ENCODE data around the gene DOP1A. TPM values are rescaled to one million over a fixed set of nuclear protein-coding genes. Genes with fewer than 3 reads are reported as not detected.
"Not testable (repeated sequence)": the region's sequence is repeated elsewhere in the genome, so short reads cannot be mapped to it uniquely, and the experiment has no call there.

Gene DOP1A
- total RNA-seq, 1 experiment from 2014 or later = 5.3 TPM

GRCh38 chr6:83180426-83180950 lies 113.0 kb downstream of the DOP1A start:
- in situ Hi-C loops (cut with HindIII; ENCODE audit: low pct_unique_long_range_greater_than_20kb, low sequenced_read_pairs) = no loop called here

DNA sequence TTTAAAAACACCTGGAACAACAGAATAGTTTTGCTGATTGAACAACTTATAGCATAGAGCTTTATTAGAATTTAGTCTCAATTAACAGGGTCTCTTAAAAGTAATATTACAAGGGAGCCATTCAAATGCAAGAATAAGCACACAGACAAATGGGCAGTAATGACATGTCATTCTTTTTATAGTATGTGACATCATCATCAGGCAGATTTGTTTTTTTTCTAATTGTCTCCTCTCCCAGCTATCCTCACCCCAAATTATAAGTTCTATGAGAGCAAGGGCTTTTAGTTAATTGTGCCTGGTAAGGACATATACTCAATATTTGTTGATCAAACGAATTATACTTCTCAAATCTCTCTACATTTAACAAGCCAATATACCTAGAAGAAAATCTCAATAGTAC lies 114.6 kb downstream of the DOP1A start:
- in situ Hi-C loops (cut with HindIII; ENCODE audit: low pct_unique_long_range_greater_than_20kb, low sequenced_read_pairs) = no loop called here

More at GRCh38 chr6:83180426-83180950, 113.0 kb downstream of the DOP1A start:
- no peak for DNase-seq (ENCODE audit: low read depth, low spot score)

GRCh38 chr6:83183082-83183828 lies 115.8 kb downstream of the DOP1A start:
- DNase-seq (ENCODE audit: low read depth, low spot score) = peak; percentile 5
- in situ Hi-C loops (cut with HindIII; ENCODE audit: low pct_unique_long_range_greater_than_20kb, low sequenced_read_pairs) = no loop called here

More for the DNA sequence above, 114.6 kb downstream of the DOP1A start:
- no peak for DNase-seq (ENCODE audit: low read depth, low spot score)

GRCh38 chr6:83185096-83185495 lies 117.6 kb downstream of the DOP1A start:
- no peak for DNase-seq (ENCODE audit: low read depth, low spot score)
- in situ Hi-C loops (cut with HindIII; ENCODE audit: low pct_unique_long_range_greater_than_20kb, low sequenced_read_pairs) = no loop called here

- in situ Hi-C loops (cut with HindIII; ENCODE audit: low pct_unique_long_range_greater_than_20kb, low sequenced_read_pairs) = no loop called here
- no peak for DNase-seq (ENCODE audit: low read depth, low spot score)
These were observed 121.0 kb downstream of the DOP1A start for GRCh38 chr6:83188501-83188900.

- in situ Hi-C loops (cut with HindIII; ENCODE audit: low pct_unique_long_range_greater_than_20kb, low sequenced_read_pairs) = no loop called here
- no peak for DNase-seq (ENCODE audit: low read depth, low spot score)
These were observed 123.2 kb downstream of the DOP1A start for GRCh38 chr6:83190626-83191025.

DNA sequence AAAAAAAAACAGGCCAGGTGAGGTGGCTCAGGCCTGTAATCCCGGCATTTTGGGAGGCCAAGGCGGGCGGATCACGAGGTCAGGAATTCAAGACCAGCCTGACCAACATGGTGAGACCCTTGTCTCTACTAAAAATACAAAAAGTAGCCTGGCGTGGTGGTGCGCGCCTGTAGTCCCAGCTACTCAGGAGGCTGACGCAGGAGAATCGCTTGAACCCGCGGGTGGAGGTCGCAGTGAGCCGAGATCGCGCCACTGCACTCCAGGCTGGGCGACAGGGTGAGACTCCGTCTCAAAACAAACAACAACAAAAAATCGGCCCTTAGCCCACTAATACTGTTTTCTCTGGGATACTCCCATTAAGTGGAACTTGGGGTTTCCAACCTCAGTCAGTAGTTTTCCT lies 124.5 kb downstream of the DOP1A start:
- DNase-seq (ENCODE audit: low read depth, low spot score); in situ Hi-C loops (cut with HindIII; ENCODE audit: low pct_unique_long_range_greater_than_20kb, low sequenced_read_pairs): not testable (repeated sequence)

DNA sequence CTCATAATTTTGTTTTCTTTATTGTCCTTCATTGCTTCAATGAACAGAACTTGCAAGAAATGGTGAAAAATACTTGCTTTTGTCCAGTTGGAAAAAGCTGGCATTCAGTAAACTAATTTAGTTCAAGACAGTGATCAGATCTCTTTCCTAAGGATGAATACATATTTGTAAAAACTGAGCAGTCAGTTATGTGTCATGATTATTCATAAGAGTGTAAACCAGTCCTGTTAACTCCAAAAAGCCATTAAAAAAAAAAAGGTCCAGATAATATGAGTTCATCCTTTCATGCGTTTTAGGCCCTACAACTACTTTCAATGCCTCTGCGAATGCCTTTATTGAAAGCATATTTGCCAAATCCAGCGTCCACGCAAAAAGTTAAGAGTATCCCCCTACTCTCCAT lies 125.0 kb downstream of the DOP1A start:
- DNase-seq (ENCODE audit: low read depth, low spot score) = no peak
- in situ Hi-C loops (cut with HindIII; ENCODE audit: low pct_unique_long_range_greater_than_20kb, low sequenced_read_pairs) = no loop called here

- in situ Hi-C loops (cut with HindIII; ENCODE audit: low pct_unique_long_range_greater_than_20kb, low sequenced_read_pairs) = no loop called here
- DNase-seq (ENCODE audit: low read depth, low spot score) = peak; percentile 81
These were observed 125.6 kb downstream of the DOP1A start, which contains the start of the genes PGM3 and RWDD2A for GRCh38 chr6:83192871-83193746. PGM3 (minus strand) TSS chr6:83193265; CDS start chr6:83191012, 2,253 bp downstream. RWDD2A (plus strand) TSS chr6:83193357; CDS start chr6:83194452, 1,095 bp downstream.

GRCh38 chr6:83193747-83194566 lies 126.5 kb downstream of the DOP1A start:
- peak; percentile 14 for DNase-seq (ENCODE audit: low read depth, low spot score)
- in situ Hi-C loops (cut with HindIII; ENCODE audit: low pct_unique_long_range_greater_than_20kb, low sequenced_read_pairs) = no loop called here

DNA sequence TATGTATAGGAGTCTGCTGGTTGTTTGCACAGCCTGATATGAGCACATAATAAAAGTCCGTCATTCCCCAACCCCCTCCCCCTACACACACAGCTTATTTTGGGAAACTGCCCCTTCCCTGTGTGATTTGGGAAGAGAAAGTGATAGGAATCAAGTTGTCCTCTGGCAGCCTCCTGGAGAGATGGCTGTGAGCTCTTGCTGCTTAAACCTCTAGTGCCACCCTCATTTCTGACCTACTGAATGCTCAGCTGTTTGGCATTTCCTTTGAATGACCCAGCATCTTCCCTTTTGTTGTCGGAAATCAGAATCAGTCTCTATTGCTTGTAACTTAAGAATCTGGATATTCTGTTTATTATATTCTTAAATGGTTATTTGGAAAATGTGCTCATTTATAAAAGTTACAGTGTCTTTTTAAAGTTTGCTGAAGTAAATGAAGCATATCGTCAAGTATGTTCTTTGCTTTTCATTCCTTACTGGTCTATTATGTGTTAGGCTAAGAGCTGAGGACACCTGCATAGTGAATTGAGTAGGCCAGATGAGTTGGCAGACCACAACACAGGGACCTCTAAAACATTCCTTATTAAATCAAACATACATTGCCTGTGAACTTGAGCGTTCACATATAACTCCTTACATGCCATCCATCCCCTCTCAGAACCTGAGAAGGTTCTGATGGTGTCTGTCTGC lies 131.2 kb downstream of the DOP1A start:
- DNase-seq (ENCODE audit: low read depth, low spot score) = no peak

DNA sequence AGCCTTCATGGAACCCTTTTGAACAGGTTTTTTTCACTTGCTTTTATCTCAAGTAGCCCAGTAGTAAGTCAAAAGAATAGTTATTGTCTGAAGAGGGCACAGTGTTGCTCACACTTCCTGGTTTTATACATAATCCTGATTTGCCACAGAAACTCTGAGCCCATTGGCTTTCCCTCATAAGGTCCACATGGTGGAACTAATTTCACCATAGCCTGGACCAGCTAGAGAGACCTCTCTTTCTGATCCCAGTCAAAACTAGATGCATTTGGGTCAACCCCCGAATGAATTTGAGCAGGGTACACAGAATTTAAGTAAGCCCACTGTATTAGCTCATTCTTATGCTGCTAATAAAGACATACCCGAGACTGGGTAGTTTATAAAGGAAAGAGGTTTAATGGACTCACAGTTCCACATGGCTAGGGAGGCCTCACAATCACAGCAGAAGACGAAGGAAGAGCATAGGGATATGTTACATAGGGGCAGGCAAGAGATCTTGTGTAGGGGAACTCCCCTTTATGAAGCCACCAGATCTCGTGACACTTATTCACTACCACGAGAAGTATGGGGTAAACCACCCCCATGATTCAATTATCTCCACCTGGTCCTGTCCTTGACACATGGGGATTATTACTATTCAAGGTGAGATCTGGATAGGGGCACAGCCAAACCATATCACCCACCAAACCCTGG lies 131.8 kb downstream of the DOP1A start:
- no peak for DNase-seq (ENCODE audit: low read depth, low spot score)
- in situ Hi-C loops (cut with HindIII; ENCODE audit: low pct_unique_long_range_greater_than_20kb, low sequenced_read_pairs) = no loop called here

More for the DNA sequence above, 131.2 kb downstream of the DOP1A start:
- in situ Hi-C loops (cut with HindIII; ENCODE audit: low pct_unique_long_range_greater_than_20kb, low sequenced_read_pairs) = no loop called here

DNA sequence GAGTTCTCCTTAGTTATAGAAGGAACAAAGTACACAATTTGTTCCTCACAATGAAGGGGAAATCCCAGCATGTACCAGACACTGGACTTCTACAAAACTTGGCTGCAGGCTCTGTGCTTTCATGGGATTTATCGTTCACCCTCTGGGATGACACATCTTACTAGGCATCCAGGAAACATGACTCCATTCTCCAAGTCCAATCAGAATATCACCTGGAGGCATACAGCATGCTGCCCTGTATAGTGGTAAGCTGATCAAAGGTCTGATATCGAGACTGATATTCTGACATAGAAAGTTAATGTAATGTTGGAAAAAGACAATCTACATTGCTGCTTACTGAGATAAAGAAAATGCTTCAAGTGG lies 132.4 kb downstream of the DOP1A start:
- in situ Hi-C loops (cut with HindIII; ENCODE audit: low pct_unique_long_range_greater_than_20kb, low sequenced_read_pairs) = loop anchor here (25.0 kb wide), 1 partner anchor 312 kb away; the partner anchor contains the start of gene PRSS35
- no peak for DNase-seq (ENCODE audit: low read depth, low spot score)

- in situ Hi-C loops (cut with HindIII; ENCODE audit: low pct_unique_long_range_greater_than_20kb, low sequenced_read_pairs) = loop anchor here (25.0 kb wide), 1 partner anchor 310 kb away; the partner anchor contains the start of gene PRSS35
- no peak for DNase-seq (ENCODE audit: low read depth, low spot score)
These were observed 134.6 kb downstream of the DOP1A start for GRCh38 chr6:83202031-83202430.

- peak; percentile 86 for DNase-seq (ENCODE audit: low read depth, low spot score)
- in situ Hi-C loops (cut with HindIII; ENCODE audit: low pct_unique_long_range_greater_than_20kb, low sequenced_read_pairs) = loop anchor here (25.0 kb wide), 1 partner anchor 297 kb away; the partner anchor contains the start of gene PRSS35
These were observed 147.9 kb downstream of the DOP1A start for GRCh38 chr6:83215131-83216047.
